Spleen (tissue), 11 donors: ENCODE measurements around the gene MAGEB17. TPM values are rescaled to one million over a fixed set of nuclear protein-coding genes. Genes with fewer than 3 reads are reported as not detected.

Source experiments
- DNase-seq: peaks from one replicate; pipeline ENCODE4 v3.0.0-alpha.2; 2020
- H3K27ac ChIP-seq, 8 donors: fragments of 200-600 bp; sonication (generic) in 7 of 8; 1 replicate in 4 of 8; 2 replicates in 4 of 8; pipeline versions ENCODE4 v1.5.0 to v1.8.0; 2016 to 2021; ENCODE audit warnings: inconsistent platforms in 4 of 8, mild to moderate bottlenecking in 4 of 8, moderate library complexity in 1 of 8
- H3K27me3 ChIP-seq, 7 donors: fragments of 200-600 bp; sonication (generic) in 6 of 7; replicated peaks in 1 of 7; 1 replicate in 4 of 7; 2 replicates in 3 of 7; pipeline versions ENCODE4 v1.5.0 to v1.8.0; 2016 to 2021; ENCODE audit warnings: inconsistent platforms in 3 of 7, mild to moderate bottlenecking in 1 of 7
- H3K36me3 ChIP-seq, 6 donors: fragments of 200-600 bp; sonication (generic) in 5 of 6; 1 replicate in 4 of 6; 2 replicates in 2 of 6; pipeline versions ENCODE4 v1.5.0 to v1.8.0; 2016 to 2021; ENCODE audit warnings: inconsistent platforms in 2 of 6
- H3K4me1 ChIP-seq, 6 donors: fragments of 200-600 bp; sonication (generic) in 5 of 6; 1 replicate in 3 of 6; 2 replicates in 3 of 6; pipeline versions ENCODE4 v1.5.0 to v1.8.0; 2016 to 2021; ENCODE audit warnings: inconsistent platforms in 3 of 6
- H3K4me3 ChIP-seq, 8 donors: fragments of 200-600 bp; sonication (generic) in 7 of 8; 1 replicate in 4 of 8; 2 replicates in 4 of 8; pipeline versions ENCODE4 v1.5.0 to v1.8.0; 2016 to 2021; ENCODE audit warnings: inconsistent platforms in 4 of 8, mild to moderate bottlenecking in 4 of 8, moderate library complexity in 2 of 8
- H3K9me3 ChIP-seq, 8 donors: fragments of 200-600 bp; sonication (generic) in 7 of 8; 1 replicate in 4 of 8; 2 replicates in 4 of 8; pipeline versions ENCODE4 v1.5.0 to v1.8.0; 2016 to 2021; ENCODE audit warnings: inconsistent platforms in 4 of 8
- CTCF ChIP-seq, 11 experiments: fragments of 200-600 bp in 7 of 11; fragments of 450-650 bp in 4 of 11; sonication (generic) in 4 of 11; IDR thresholded peaks in 8 of 11; conservative IDR thresholded peaks in 3 of 11; 1 replicate in 7 of 11; 2 replicates in 4 of 11; pipeline versions ENCODE4 v1.4.0 to v1.8.0; 2016 to 2021; ENCODE audit warnings: antibody characterized with exemption in 11 of 11, inconsistent platforms in 4 of 11, mild to moderate bottlenecking in 1 of 11
- POLR2A ChIP-seq, 3 donors: fragments of 450-650 bp; IDR thresholded peaks; one replicate each; pipeline ENCODE4 v1.5.1; 2017; ENCODE audit warnings: antibody characterized with exemption in 3 of 3, mild to moderate bottlenecking in 1 of 3
- POLR2AphosphoS5 ChIP-seq, 3 donors: sonication (generic); formaldehyde crosslinking; IDR thresholded peaks; one replicate each; pipeline ENCODE4 v1.5.1; 2017; ENCODE audit warnings: antibody characterized with exemption in 3 of 3
- WGBS, 5 donors: extraction: QIAGEN DNeasy Blood & Tissue Kit in 3 of 5; methylation state at CpG; one replicate each; pipeline versions ENCODE4 v1.1.5 to v1.1.7; 2013 to 2018; 5-methylcytosine and 5-hydroxymethylcytosine counted together
- intact Hi-C: fragments of 100-400 bp; cut with DNase I; formaldehyde crosslinking; loops from one replicate; pipeline ENCODE4 v1.15.0; 2023; ENCODE audit warnings: low total_unique reads
- polyA plus RNA-seq, 3 donors: library from polyadenylated mRNA; stranded (reverse); fragments of 200-250 nt; gene quantifications; one replicate each; pipeline ENCODE4 v1.2.1, GENCODE V29; 2013
- total RNA-seq, 7 donors: library from RNA; depleted of rRNA in 3 of 7; stranded (reverse); fragments of >200 nt in 3 of 7; fragmentation: NEBNext Ultra II Directional in 4 of 7; extraction: Animal tissue kit (Norgen Biotek cat#: 25700) in 4 of 7; gene quantifications; one replicate each; pipeline versions ENCODE4 v1.1.0 to v1.2.1, GENCODE V29; 2016 to 2021
- donor health status: healthy with polysubstance abuse.
- donor health status: DM: no; HTN: no; CAD: no; lungs with moderate emphysema.
- donor health status: DM: no; HTN: no; CAD: no.
- donor health status: Bipolar disorder and iron deficiency.
- donor health status: healthy.
- donor health status: DM: no; HTN: no; CAD: no.
- donor health status: DM: yes; HTN: yes; CAD: no.

MAGEB17 gene
- total and polyA plus RNA-seq, 10 donors, result 0.05 to 0.25 (median 0.06) TPM; not detected in 6

- H3K27me3 ChIP-seq, result no peaks in the 10 kb centered on the region
- no peaks in the 10 kb centered on the region for H3K36me3 ChIP-seq
- H3K4me1 ChIP-seq, result no peaks in the 10 kb centered on the region
- H3K27ac ChIP-seq, result no peak overlapping the region
- no peak for TF ChIP-seq POLR2A (IDR thresholded peaks at IDR 0.05)
- TF ChIP-seq POLR2AphosphoS5 (IDR thresholded peaks at IDR 0.05), result no peak
- no peak for TF ChIP-seq CTCF (IDR thresholded peaks at IDR 0.05 in 8 of 11, conservative IDR thresholded peaks at IDR 0.05 in 3 of 11)
- no peak overlapping the region for H3K4me3 ChIP-seq
- no peaks in the 10 kb centered on the region for H3K9me3 ChIP-seq
- no peak for DNase-seq
- 66 to 87% (median 75%) methylated on average over 3 of the region's 3 CpGs for WGBS, 5 donors
- intact Hi-C loops, result no loop called here
Observed at GRCh38 chrX:16204538-16204937, 37.3 kb downstream of the MAGEB17 start.

GRCh38 chrX:16205840-16206239 is 38.6 kb downstream of the MAGEB17 start:
- 76 to 98% (median 79%) methylated on average over 3 of the region's 3 CpGs for WGBS, 5 donors
- Histone ChIP-seq H3K27me3 (no peaks in the 10 kb centered on the region), H3K4me1 (no peaks in the 10 kb centered on the region), H3K9me3 (no peaks in the 10 kb centered on the region), H3K27ac (no peak overlapping the region), H3K36me3 (no peaks in the 10 kb centered on the region), H3K4me3 (no peak overlapping the region)
- DNase-seq, result no peak
- intact Hi-C loops, result no loop called here
- no peak for TF ChIP-seq CTCF (IDR thresholded peaks at IDR 0.05 in 8 of 11, conservative IDR thresholded peaks at IDR 0.05 in 3 of 11)
- no peak for TF ChIP-seq POLR2A (IDR thresholded peaks at IDR 0.05)
- no peak for TF ChIP-seq POLR2AphosphoS5 (IDR thresholded peaks at IDR 0.05)

- no peak for DNase-seq
- H3K27ac ChIP-seq, result no peak overlapping the region
- intact Hi-C loops, result no loop called here
- WGBS, 5 donors, result 79 to 93% (median 88%) methylated on average over 1 of the region's 1 CpG
- no peaks in the 10 kb centered on the region for H3K36me3 ChIP-seq
- no peaks in the 10 kb centered on the region for H3K4me1 ChIP-seq
- H3K27me3 ChIP-seq, result no peaks in the 10 kb centered on the region
- no peak for TF ChIP-seq CTCF (IDR thresholded peaks at IDR 0.05 in 8 of 11, conservative IDR thresholded peaks at IDR 0.05 in 3 of 11)
- TF ChIP-seq POLR2A (IDR thresholded peaks at IDR 0.05), result no peak
- TF ChIP-seq POLR2AphosphoS5 (IDR thresholded peaks at IDR 0.05), result no peak
- H3K4me3 ChIP-seq, result no peak overlapping the region
- H3K9me3 ChIP-seq, result no peaks in the 10 kb centered on the region
Observed at GRCh38 chrX:16207634-16208033, 40.4 kb downstream of the MAGEB17 start.

- no peaks in the 10 kb centered on the region for H3K27me3 ChIP-seq
- DNase-seq, result no peak
- 74 to 91% (median 88%) methylated on average over 4 of the region's 4 CpGs for WGBS, 5 donors
- no peaks in the 10 kb centered on the region for H3K4me1 ChIP-seq
- H3K27ac ChIP-seq, result no peak overlapping the region
- H3K4me3 ChIP-seq, result no peak overlapping the region
- TF ChIP-seq CTCF (IDR thresholded peaks at IDR 0.05 in 8 of 11, conservative IDR thresholded peaks at IDR 0.05 in 3 of 11) (no peak), POLR2A (IDR thresholded peaks at IDR 0.05) (no peak), POLR2AphosphoS5 (IDR thresholded peaks at IDR 0.05) (no peak)
- no peaks in the 10 kb centered on the region for H3K36me3 ChIP-seq
- intact Hi-C loops, result no loop called here
- no peaks in the 10 kb centered on the region for H3K9me3 ChIP-seq
Observed at GRCh38 chrX:16208601-16209000, 41.3 kb downstream of the MAGEB17 start.
